Prostate gland (tissue), 2 donors: ENCODE data around the gene STKLD1. TPM values are rescaled to one million over a fixed set of nuclear protein-coding genes. Genes with fewer than 3 reads are reported as not detected.

Experiments
- DNase-seq: peaks from one replicate; pipeline ENCODE4 v3.0.0-alpha.2; 2019; ENCODE audit warnings: low spot score
- H3K27ac ChIP-seq, 2 donors: fragments of 200-600 bp; sonication (generic); 2 replicates each; pipeline ENCODE4 v1.5.1; 2017 to 2019
- H3K27me3 ChIP-seq: fragments of 200-600 bp; sonication (generic); replicated peaks from 2 replicates; pipeline ENCODE4 v1.5.1; 2019; ENCODE audit not compliant: insufficient read depth
- H3K36me3 ChIP-seq, 2 donors: fragments of 200-600 bp; sonication (generic); 1 replicate in 1 of 2; 2 replicates in 1 of 2; pipeline versions ENCODE4 v1.5.1 to v1.8.1; 2017 to 2019
- H3K4me1 ChIP-seq: fragments of 200-600 bp; sonication (generic); replicated peaks from 2 replicates; pipeline ENCODE4 v1.5.1; 2019
- H3K4me3 ChIP-seq, 2 donors: fragments of 200-600 bp; sonication (generic); 2 replicates each; pipeline ENCODE4 v1.5.1; 2017 to 2019
- H3K9me3 ChIP-seq: fragments of 200-600 bp; sonication (generic); 2 replicates; pipeline ENCODE4 v1.5.1; 2017
- CTCF ChIP-seq, 4 experiments: fragments of 200-600 bp in 2 of 4; fragments of 450-650 bp in 2 of 4; sonication (generic) in 2 of 4; IDR thresholded peaks; 1 replicate in 3 of 4; 2 replicates in 1 of 4; pipeline ENCODE4 v1.5.1; 2016 to 2019; ENCODE audit warnings: antibody characterized with exemption in 4 of 4, mild to moderate bottlenecking in 2 of 4, moderate library complexity in 2 of 4
- POLR2A ChIP-seq: fragments of 450-650 bp; IDR thresholded peaks from one replicate; pipeline ENCODE4 v1.6.1; 2016; ENCODE audit warnings: antibody characterized with exemption, mild to moderate bottlenecking
- POLR2AphosphoS5 ChIP-seq: sonication (generic); formaldehyde crosslinking; IDR thresholded peaks from one replicate; pipeline ENCODE4 v1.6.1; 2017; ENCODE audit warnings: antibody characterized with exemption
- WGBS: methylation state at CpG from one replicate; pipeline ENCODE4 v1.1.5; 2018; 5-methylcytosine and 5-hydroxymethylcytosine counted together
- intact Hi-C: fragments of 100-400 bp; cut with DNase I; formaldehyde crosslinking; loops from one replicate; pipeline ENCODE4 v1.14.2; 2022
- total RNA-seq, 2 donors: library from RNA; depleted of rRNA; stranded (reverse); fragments of >200 nt; gene quantifications; one replicate each; pipeline ENCODE4 v1.1.0, GENCODE V29; 2016

Gene STKLD1
- total RNA-seq, 2 donors from 2014 or later, result 0.87 to 1.0 TPM

GRCh38 chr9:133368249-133368881 is 7.8 kb upstream of the STKLD1 start:
- Histone ChIP-seq H3K4me3 (no peak overlapping the region), H3K4me1 (peaks cover 33% of the 10 kb centered on the region), H3K36me3 (no peaks in the 10 kb centered on the region), H3K27ac (no peak overlapping the region), H3K9me3 (no peaks in the 10 kb centered on the region), H3K27me3 (no peaks in the 10 kb centered on the region)
- WGBS, result 36% methylated on average over 18 of the region's 18 CpGs
- no peak for DNase-seq
- intact Hi-C loops, result no loop called here
- TF ChIP-seq CTCF (IDR thresholded peaks at IDR 0.05) (no peak), POLR2AphosphoS5 (peak; percentile 18)

GRCh38 chr9:133369422-133369821 is 6.7 kb upstream of the STKLD1 start:
- no peaks in the 10 kb centered on the region for H3K27me3 ChIP-seq
- H3K36me3 ChIP-seq, result no peaks in the 10 kb centered on the region
- DNase-seq, result no peak
- intact Hi-C loops, result no loop called here
- H3K4me3 ChIP-seq, result no peak overlapping the region
- WGBS, result 78% methylated on average over 6 of the region's 6 CpGs
- no peak overlapping the region for H3K27ac ChIP-seq
- peaks cover 33% of the 10 kb centered on the region for H3K4me1 ChIP-seq
- no peak for TF ChIP-seq POLR2A
- TF ChIP-seq CTCF (IDR thresholded peaks at IDR 0.05), result no peak
- TF ChIP-seq POLR2AphosphoS5, result no peak
- H3K9me3 ChIP-seq, result no peaks in the 10 kb centered on the region

DNA sequence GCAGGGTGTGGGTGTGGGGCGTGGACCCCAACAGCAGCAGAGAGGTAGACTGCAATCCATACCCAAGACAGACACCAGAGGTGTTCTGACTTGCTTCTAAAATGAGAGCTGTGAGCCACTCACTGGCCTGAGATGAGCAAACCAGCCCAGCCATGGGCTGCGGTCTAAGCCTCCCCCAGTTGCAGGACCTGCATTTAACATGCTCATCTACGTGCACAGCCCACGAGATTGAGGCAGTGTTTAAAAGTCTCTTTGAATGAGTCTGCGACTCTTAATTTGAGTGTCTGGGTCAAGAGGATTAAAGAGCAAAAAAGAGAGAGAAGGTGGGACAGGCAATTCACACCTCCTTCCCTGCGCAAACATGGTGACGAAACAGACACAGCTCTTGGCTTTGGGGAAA is 6.2 kb upstream of the STKLD1 start:
- 80% methylated on average over 7 of the region's 7 CpGs for WGBS
- no peak overlapping the region for H3K4me3 ChIP-seq
- TF ChIP-seq CTCF (IDR thresholded peaks at IDR 0.05) (no peak), POLR2AphosphoS5 (no peak), POLR2A (no peak)
- no peaks in the 10 kb centered on the region for H3K9me3 ChIP-seq
- H3K36me3 ChIP-seq, result no peaks in the 10 kb centered on the region
- peaks cover 31% of the 10 kb centered on the region for H3K4me1 ChIP-seq
- H3K27ac ChIP-seq, result no peak overlapping the region
- no peaks in the 10 kb centered on the region for H3K27me3 ChIP-seq
- DNase-seq, result no peak
- intact Hi-C loops, result loop anchor here (10.0 kb wide), 1 partner anchor 425 kb away; the partner anchor contains the start of gene TSC1

DNA sequence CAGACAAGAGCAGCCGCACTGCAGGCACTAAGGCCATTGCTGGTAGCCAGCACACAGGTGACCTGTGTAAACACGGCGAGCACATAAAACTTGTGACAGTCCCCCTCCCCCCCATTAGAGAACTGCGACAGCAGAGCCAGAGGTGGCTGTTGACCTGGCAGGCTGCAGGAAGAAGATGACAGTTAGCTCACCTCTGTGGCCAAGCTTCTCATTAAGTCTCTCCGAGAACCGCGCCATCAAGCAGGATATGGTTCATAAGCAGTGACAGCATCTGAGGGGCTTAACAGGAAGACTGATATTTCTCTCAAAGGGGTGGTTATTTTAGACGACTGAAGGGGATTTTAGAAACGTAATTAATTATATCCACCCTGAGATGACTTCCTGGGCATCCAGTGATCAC is 5.5 kb upstream of the STKLD1 start:
- no peak for TF ChIP-seq CTCF (IDR thresholded peaks at IDR 0.05)
- no peak for TF ChIP-seq POLR2A
- TF ChIP-seq POLR2AphosphoS5, result no peak
- H3K27ac ChIP-seq, result no peak overlapping the region
- intact Hi-C loops, result loop anchor here (10.0 kb wide), 1 partner anchor 426 kb away; the partner anchor contains the start of gene TSC1
- no peak overlapping the region for H3K4me3 ChIP-seq
- peaks cover 24% of the 10 kb centered on the region for H3K4me1 ChIP-seq
- no peaks in the 10 kb centered on the region for H3K36me3 ChIP-seq
- no peaks in the 10 kb centered on the region for H3K27me3 ChIP-seq
- no peaks in the 10 kb centered on the region for H3K9me3 ChIP-seq
- 58% methylated on average over 8 of the region's 9 CpGs for WGBS
- DNase-seq, result no peak

DNA sequence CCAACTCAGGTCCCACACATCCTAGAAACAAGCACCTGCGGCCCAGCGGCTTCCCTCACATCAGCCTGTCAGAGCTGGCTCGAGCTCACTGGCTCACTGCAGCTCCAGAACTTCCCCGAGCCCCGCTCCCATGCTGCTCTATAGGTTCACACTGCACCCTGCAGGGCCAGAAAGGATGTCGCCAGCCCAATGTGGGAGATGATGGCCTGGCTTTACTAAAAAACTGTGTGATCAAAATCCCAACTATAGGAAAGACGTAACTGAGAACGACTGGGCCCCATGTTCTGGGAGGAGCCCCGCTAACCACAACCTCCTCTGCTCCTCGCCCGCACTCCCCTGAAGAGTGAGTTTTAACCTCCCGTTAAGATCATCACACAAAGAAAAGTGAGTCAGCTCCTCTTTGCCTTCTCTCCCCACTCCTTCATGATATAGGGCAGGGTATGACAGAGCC is 4.9 kb upstream of the STKLD1 start:
- H3K9me3 ChIP-seq, result no peaks in the 10 kb centered on the region
- peaks cover 24% of the 10 kb centered on the region for H3K4me1 ChIP-seq
- no peak for TF ChIP-seq POLR2A
- TF ChIP-seq POLR2AphosphoS5, result no peak
- TF ChIP-seq CTCF (IDR thresholded peaks at IDR 0.05), result no peak
- H3K36me3 ChIP-seq, result no peaks in the 10 kb centered on the region
- H3K27me3 ChIP-seq, result no peaks in the 10 kb centered on the region
- 55% methylated on average over 12 of the region's 12 CpGs for WGBS
- H3K27ac ChIP-seq, result no peak overlapping the region
- DNase-seq, result no peak
- H3K4me3 ChIP-seq, result no peak overlapping the region
- intact Hi-C loops, result loop anchor here (10.0 kb wide), 1 partner anchor 426 kb away; the partner anchor contains the start of gene TSC1
